ENCODE results near the gene P4HA1. TPM values are rescaled to one million over a fixed set of nuclear protein-coding genes. Genes with fewer than 3 reads are reported as not detected.

Gene P4HA1
- total and polyA plus RNA-seq, 9 of the 15 experiments (the other 6 are each of a cell fraction or from before 2014, with no cell fraction given) = 20.2 to 177 (median 28.6) TPM

- TF ChIP-seq ETS1 (conservative IDR thresholded peaks at IDR 0.05; ENCODE audit: control insufficient read depth, low read depth, low read length) = no peak; the same call in 1 of the 2 replicates
- TF ChIP-seq ZNF764 (CRISPR knock-in tag; IDR thresholded peaks at IDR 0.05; ENCODE audit: low read depth) = no peak
- no peak for TF ChIP-seq ZNF583 (CRISPR knock-in tag; IDR thresholded peaks at IDR 0.05)
- TF ChIP-seq NFIC (IDR thresholded peaks at IDR 0.05) = peak; percentile 52
- peak; percentile 81 for TF ChIP-seq VEZF1 (CRISPR knock-in tag; IDR thresholded peaks at IDR 0.05)
- TF ChIP-seq ZNF79 (CRISPR knock-in tag; IDR thresholded peaks at IDR 0.05; ENCODE audit: low read depth) = no peak
- peak; percentile 89; the same call in 1 of the 2 replicates for TF ChIP-seq NR3C1 (CRISPR knock-in tag; IDR thresholded peaks at IDR 0.05)
- peak; percentile 1 for TF ChIP-seq GABPA (tag; conservative IDR thresholded peaks at IDR 0.05; ENCODE audit: low read depth)
- peak; percentile 63 for TF ChIP-seq ZBTB12 (CRISPR knock-in tag; IDR thresholded peaks at IDR 0.05)
- TF ChIP-seq SMARCA5 (IDR thresholded peaks at IDR 0.05) = no peak
- TF ChIP-seq CHD2 (IDR thresholded peaks at IDR 0.05; ENCODE audit: low read depth, low read length) = no peak
- TF ChIP-seq ZC3H11A (IDR thresholded peaks at IDR 0.05; ENCODE audit: low read depth, low read length) = no peak
- TF ChIP-seq NR4A1 (CRISPR knock-in tag; IDR thresholded peaks at IDR 0.05) = 0 out of 2 replicates have a peak, but pooled peaks have one; percentile 29
- 0 out of 2 replicates have a peak, but pooled peaks have one; percentile 17 for TF ChIP-seq NR4A1 (tag; IDR thresholded peaks at IDR 0.05)
- peak; percentile 30; the same call in 1 of the 2 replicates for TF ChIP-seq SRSF3 (IDR thresholded peaks at IDR 0.05; ENCODE audit: insufficient read depth, low read length)
- TF ChIP-seq HOMEZ (CRISPR knock-in tag; IDR thresholded peaks at IDR 0.05) = no peak
- peak; percentile 92 for TF ChIP-seq ERF (CRISPR knock-in tag; IDR thresholded peaks at IDR 0.05)
- 0 out of 2 replicates have a peak, but pooled peaks have one; percentile 35 for TF ChIP-seq ZNF354B (CRISPR knock-in tag; IDR thresholded peaks at IDR 0.05)
- no peak for TF ChIP-seq XRCC4 (IDR thresholded peaks at IDR 0.05; ENCODE audit: extremely low read depth, insufficient read depth, insufficient read length)
- TF ChIP-seq SREBF2 (CRISPR knock-in tag; IDR thresholded peaks at IDR 0.05) = no peak
- no peak for TF ChIP-seq MED1 (CRISPR knock-in tag; IDR thresholded peaks at IDR 0.05; ENCODE audit: borderline replicate concordance)
- TF ChIP-seq ZNF449 (CRISPR knock-in tag; IDR thresholded peaks at IDR 0.05) = 0 out of 2 replicates have a peak, but pooled peaks have one; percentile 14
Observed at GRCh38 chr10:73096449-73097304, at the start of gene P4HA1 (continued).
